GM21786 (cell line): ENCODE measurements around the gene NUCKS1.

Experiments used
- ATAC-seq: cut with Tn5 transposase; IDR thresholded peaks from one replicate; pipeline ENCODE4 v1.9.1; 2021; ENCODE audit not compliant: unreplicated experiment

NUCKS1 gene

GRCh38 chr1:205703072-205703471 is 46.9 kb downstream of the NUCKS1 start:
- no peak for ATAC-seq

GRCh38 chr1:205701891-205702290 is 48.1 kb downstream of the NUCKS1 start:
- no peak for ATAC-seq

DNA sequence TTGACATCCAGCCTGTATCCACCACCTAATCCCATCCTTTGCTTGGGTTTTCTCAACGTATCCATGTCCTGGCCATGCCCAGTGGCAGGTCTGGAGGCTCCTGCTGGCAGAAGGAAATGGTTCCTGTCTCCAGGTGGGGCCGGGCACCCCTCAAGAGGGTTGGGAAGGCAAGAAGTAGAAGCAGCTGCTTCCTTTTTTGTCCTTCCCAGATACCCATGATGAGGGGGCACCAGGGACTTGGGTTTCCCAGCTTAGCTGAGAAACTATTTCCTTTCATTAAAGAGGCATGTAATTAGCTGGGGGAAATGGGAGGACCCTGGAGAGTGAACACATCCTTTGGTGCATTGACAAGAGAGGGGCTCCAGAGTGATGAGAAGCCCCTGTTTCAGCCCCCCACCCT is 48.6 kb downstream of the NUCKS1 start:
- no peak for ATAC-seq

DNA sequence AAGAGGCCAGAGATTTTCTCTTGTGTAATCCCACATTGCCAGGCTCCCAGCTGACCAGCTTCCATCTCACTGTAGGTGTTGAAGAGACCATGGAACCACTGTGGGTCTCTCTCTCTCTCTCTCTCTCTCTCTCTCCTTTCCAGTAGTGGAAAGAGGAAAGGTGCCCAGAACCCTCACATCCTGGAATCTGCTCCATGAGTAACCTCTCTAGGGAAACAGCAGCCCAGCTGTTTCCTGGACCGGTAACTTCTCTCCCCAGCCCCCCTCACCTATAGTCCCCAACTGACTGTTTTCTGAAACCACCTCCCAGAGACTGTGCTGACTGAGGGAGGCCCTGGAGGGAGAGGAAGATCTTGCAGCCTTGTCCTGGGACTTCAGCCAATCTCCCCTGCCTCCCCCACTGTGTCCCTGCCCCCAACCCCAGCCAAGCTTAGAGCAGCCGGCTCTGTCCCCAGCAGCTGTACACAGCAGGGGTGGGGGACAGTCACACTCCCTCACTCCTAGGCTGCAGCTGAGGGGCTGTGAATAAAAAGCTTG is 49.0 kb downstream of the NUCKS1 start:
- ATAC-seq = no peak

DNA sequence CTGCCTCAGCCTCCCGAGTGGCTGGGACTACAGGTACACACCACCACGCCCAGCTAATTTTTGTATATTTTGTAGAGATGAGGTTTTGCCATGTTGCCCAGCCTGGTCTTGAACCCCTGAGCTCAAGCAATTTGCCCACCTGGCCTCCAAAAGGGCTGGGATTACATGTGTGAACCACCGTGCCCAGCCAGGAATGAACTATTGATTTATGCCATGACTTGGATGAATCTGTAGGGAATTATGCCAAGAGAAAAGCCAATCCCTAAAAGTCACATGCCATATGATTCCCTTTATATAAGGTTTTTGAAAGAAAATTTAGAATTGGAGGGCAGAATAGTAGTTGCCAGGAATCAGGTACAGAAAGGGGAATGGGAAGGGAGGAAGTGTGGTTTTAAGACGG is 50.6 kb downstream of the NUCKS1 start:
- no peak for ATAC-seq

GRCh38 chr1:205698921-205699320 is 51.1 kb downstream of the NUCKS1 start:
- ATAC-seq = no peak

GRCh38 chr1:205693421-205693991 is 56.5 kb downstream of the NUCKS1 start:
- no peak for ATAC-seq

GRCh38 chr1:205692423-205692822 is 57.6 kb downstream of the NUCKS1 start:
- ATAC-seq = no peak

DNA sequence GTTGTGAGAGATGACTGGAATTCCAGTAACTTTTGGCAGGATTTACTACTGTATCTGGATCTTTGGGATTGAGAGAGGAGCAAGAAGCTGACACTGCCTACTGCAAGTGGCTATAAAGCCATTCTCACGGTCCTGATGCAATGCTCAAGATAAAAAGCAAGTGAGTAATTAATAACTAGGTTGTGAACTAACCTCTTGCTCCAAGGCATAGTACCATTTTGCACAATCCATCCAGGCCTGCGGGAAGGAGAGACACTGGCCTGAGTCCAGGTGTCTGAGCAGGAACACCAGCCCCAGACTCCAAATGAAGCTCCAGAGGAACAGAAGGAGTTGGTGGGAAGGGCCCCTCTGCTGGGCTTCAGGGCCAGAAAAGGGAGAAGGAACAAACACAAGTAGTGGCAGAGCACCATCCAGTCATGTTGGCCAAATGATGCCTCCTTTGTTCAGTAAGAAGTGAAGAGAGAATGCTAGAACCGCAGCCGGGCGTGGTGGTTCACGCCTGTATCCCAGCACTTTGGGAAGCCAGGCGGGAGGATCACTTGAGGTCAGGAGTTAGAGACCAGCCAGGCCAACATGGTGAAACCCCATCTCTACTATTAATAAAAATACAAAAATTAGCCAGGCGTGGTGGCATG is 59.7 kb downstream of the NUCKS1 start:
- no peak for ATAC-seq

DNA sequence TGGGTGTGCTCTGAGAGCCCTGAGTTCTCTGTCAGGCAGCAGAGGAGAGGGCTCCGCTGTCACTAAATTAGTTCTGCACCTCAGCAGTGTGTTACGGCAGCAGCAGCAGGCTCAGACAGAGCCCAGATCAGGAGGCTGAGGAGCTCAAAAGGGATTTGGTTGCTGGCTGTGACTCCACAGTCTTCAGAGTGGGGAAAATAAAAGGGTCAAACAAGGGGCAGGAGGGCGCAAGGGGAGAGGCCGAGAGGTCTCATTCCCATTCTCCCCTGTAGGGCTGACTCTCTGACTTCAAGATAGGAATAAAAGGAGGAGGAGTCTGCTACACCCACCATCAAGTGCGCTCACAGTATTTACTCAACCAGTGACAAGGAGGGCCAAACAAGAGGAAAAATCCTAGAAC is 60.5 kb downstream of the NUCKS1 start:
- no peak for ATAC-seq

DNA sequence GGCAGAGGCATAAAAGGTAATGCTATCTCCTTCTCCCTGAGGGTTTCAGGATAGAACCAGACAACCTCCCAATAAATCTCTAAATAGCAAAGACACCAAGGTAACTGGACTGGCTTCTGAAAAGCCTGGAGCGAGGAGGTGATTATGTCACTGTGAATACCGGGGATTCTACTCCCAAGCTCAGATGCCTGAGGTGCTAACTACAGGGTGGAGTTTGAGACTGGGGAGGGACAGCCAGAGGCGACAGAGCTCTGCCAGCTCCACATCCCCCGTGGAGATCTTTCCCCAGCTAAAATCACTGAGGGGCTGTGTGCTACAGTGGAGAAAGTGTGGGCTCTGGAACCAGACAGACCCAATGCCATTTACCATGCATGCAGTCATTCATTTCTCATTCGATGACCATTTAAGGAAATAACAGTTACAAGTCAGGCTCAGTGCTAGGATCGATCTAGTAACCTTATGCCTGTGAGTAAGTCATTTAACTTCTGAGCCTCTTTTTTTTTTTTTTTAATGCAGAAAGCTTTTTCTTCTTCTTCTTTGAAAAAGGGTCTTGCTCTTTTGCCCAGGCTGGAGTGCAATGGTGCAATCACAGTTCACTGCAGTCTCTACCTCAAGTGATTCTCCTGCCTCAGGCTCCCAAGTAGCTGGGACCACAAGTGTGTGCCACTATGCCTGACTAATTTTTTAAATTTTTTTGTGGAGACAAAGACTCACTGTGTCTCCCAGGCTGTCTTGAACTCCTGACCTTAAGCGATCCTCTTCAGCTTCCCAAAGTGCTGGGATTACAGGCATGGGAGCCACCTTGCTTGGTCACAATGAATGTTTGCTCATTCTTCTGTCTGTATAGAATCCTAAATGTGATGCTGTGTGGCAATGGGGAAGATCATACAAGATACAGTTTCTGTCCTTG is 61.6 kb downstream of the NUCKS1 start:
- no peak for ATAC-seq

DNA sequence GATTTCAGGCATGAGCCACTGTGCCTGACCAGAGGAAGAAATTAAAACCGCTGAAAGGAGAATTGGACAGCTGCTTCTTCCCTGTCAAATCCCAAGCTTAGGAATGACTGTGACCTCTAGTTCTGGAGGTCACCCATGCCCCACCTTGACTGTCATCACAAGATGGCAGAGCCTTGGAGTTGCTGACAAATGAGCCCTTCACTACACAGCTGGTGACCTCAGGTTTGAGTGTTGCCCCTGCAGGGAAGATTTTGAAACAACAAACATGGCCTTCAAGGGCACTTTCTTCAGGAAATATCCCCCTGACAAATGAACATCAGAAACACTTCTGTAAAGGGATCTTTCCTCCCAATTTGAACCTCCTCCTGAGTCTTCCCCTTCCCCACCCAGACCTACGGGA is 62.7 kb downstream of the NUCKS1 start:
- ATAC-seq = no peak

DNA sequence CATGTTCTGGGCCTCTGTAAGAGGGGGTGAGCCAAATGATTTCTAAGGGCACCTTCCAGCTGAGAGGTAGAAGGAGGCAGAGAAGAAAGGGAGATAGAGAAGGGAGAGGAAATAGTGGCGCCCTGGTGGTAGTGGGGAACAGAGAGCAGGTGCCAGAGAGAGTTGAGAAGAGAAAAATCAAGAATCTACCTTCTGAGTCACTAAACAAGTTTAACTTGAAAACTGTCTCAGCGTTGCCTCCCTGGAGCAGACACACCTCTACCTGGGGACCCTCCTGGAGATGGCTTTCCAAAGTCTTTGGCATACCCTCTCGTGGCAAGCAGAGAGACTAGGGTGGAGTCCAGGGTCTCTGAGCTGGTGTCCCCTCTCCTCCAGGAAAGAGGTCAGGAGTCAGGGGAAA is 68.6 kb downstream of the NUCKS1 start:
- no peak for ATAC-seq

DNA sequence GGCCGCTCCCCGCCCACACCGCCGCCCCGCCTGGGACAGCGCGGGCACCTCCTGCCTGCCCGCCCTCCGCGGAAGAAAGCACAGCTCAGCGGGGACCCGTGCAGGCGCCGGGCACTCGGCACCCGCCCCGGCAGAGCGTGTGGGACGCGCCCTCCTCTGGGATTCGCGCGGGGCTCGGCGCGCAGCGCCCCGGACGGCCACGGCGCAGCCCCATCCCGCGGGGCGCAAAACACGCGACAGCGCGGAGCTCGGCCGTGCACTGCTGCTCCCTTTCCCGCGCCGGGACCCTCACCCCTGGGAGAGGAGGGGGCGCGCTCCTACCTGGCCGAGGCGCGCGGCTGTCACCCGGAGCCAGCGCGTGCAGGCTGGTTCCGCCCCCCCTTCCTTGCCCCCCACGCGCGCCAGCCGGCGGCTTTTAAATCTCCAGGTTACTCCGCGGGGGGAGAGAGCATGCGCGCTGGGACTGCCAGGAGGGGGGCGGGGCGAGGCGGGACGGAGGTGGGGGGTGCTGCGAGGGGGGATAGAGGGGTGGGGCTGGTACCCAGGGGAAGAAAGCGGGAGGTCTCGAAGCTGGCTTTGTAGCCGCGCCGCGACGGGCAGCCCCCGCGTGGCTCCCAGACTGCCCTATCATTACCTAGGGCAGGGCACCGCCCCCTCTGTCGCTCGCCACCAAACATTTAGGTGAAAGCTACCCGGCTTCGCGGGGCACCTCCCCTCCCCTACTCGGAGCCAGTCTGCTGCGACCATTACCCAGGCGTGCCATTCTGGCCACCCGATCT is 69.7 kb downstream of the NUCKS1 start, which contains the start of gene SLC45A3:
TSS of gene SLC45A3 (minus strand) at position 437 of the 779 bp plus-strand sequence. CDS start 15,853 bp downstream, outside the sequence.
- ATAC-seq = no peak

- ATAC-seq = no peak
These were observed 71.5 kb downstream of the NUCKS1 start for GRCh38 chr1:205678286-205679111.

- no peak for ATAC-seq
These were observed 72.8 kb downstream of the NUCKS1 start for GRCh38 chr1:205677167-205677566.

- ATAC-seq = no peak
These were observed 73.4 kb downstream of the NUCKS1 start for GRCh38 chr1:205676597-205676996.

DNA sequence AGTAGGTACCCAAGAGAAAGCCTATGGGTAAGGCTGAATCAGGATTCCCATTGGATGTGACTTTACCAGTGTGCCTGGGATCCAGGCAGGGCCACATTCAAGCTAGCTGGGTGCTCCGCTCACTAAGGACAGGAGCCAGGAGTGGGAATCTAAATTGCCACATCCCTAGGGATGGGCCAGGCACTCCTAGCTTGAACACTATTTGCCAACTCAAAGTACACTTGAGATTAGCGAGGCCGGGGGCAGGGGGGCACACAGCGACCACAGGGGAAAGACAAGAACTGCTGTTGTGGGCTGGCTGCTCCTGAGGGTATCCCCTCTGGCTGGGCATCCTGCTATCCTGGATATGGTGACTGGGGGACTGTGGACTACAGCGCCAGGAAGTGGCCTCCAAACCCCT is 74.0 kb downstream of the NUCKS1 start:
- ATAC-seq = no peak

GRCh38 chr1:205675247-205675646 is 74.7 kb downstream of the NUCKS1 start:
- no peak for ATAC-seq

DNA sequence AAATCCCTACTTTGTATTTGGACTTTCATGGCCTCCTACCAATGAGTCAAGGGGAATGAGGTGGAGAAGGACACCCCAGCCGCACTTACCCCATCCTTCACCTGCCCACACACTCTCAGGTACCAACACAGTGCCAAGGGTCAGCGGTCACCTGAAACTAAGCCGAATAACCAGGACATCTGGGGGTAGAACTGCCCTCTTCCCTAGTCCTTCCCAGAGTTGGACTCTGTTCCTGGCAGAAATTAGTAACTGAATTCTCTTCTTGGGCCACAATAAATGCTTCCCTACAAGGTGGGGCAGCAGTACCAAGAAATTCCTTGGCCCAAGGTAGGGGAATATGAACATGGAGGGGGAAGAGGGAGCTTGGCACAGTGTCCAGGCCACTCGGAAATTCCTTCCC is 77.0 kb downstream of the NUCKS1 start:
- no peak for ATAC-seq
